ENCODE data around the gene MAGI2.

GRCh38 chr7:79130715-79131114 lies 322.8 kb downstream of the MAGI2 start:
- no peak for TF ChIP-seq CTCF (conservative IDR thresholded peaks at IDR 0.05; ENCODE audit: low read depth, low read length)
- no peak for TF ChIP-seq EZH2 (IDR thresholded peaks at IDR 0.05; ENCODE audit: borderline replicate concordance, low read depth, low read length, poor library complexity, severe bottlenecking)

All from A673 (cell line).